ENCODE data around the gene TRIM63. TPM values are rescaled to one million over a fixed set of nuclear protein-coding genes. Genes with fewer than 3 reads are reported as not detected.

Gene TRIM63
- total RNA-seq, 1 experiment from 2014 or later: not detected

- Histone ChIP-seq H3K27me3 (replicated peaks; ENCODE audit: control insufficient read depth, insufficient read depth, low read length) (no peaks in the 10 kb centered on the region), H3K4me3 (ENCODE audit: low read depth, low read length) (no peak overlapping the region), H3K9me3 (no peaks in the 10 kb centered on the region), H3K4me1 (peaks cover 79% of the 10 kb centered on the region), H3K36me3 (ENCODE audit: control insufficient read depth, insufficient read depth, low read length) (no peaks in the 10 kb centered on the region)
- Mint-ChIP-seq H3K4me3 (ENCODE audit: unreplicated experiment) (no peak overlapping the region), H3K4me1 (ENCODE audit: low read depth, unreplicated experiment) (peaks cover 25% of the 10 kb centered on the region), H3K9me3 (ENCODE audit: unreplicated experiment) (no peaks in the 10 kb centered on the region), H3K27me3 (ENCODE audit: insufficient read depth, unreplicated experiment) (no peaks in the 10 kb centered on the region), H3K36me3 (ENCODE audit: insufficient read depth, unreplicated experiment) (no peaks in the 10 kb centered on the region), H3K27ac (ENCODE audit: unreplicated experiment) (no peak overlapping the region)
- no peak for TF ChIP-seq CTCF (IDR thresholded peaks at IDR 0.05; ENCODE audit: insufficient read depth in 1 of 2, low read depth in 1 of 2, low read length in 1 of 2, severe bottlenecking in 1 of 2, unreplicated experiment in 1 of 2)
- BruUV-seq (replicated peaks): no TSS peak
- intact Hi-C loops (cut with micrococcal nuclease; ENCODE audit: unreplicated experiment): no loop called here
- ChIA-PET POLR2A (interaction anchor here (0.5 kb wide), 1 partner anchor 60 kb away, joined by 3 read pairs; no protein-coding TSS in a partner anchor), CTCF (no interaction called here)
- DNase-seq: no peak
Measured at GRCh38 chr1:26098602-26099001, 31.2 kb upstream of the TRIM63 start.

- peak; percentile 16 to 38 for DNase-seq
- no peaks in the 10 kb centered on the region for H3K27me3 Mint-ChIP-seq (ENCODE audit: insufficient read depth, unreplicated experiment)
- CTCF ChIA-PET: interaction anchor here (1.0 kb wide), 1 partner anchor 62 kb away, joined by 3 read pairs; no protein-coding TSS in a partner anchor
- intact Hi-C loops (cut with micrococcal nuclease; ENCODE audit: unreplicated experiment): no loop called here
- H3K4me1 Mint-ChIP-seq (ENCODE audit: low read depth, unreplicated experiment): peaks cover 25% of the 10 kb centered on the region
- no peaks in the 10 kb centered on the region for H3K9me3 ChIP-seq
- no peaks in the 10 kb centered on the region for H3K27me3 ChIP-seq (replicated peaks; ENCODE audit: control insufficient read depth, insufficient read depth, low read length)
- no peak overlapping the region for H3K4me3 ChIP-seq (ENCODE audit: low read depth, low read length)
- peaks cover 81% of the 10 kb centered on the region for H3K4me1 ChIP-seq
- no peak for TF ChIP-seq CTCF (IDR thresholded peaks at IDR 0.05; ENCODE audit: insufficient read depth in 1 of 2, low read depth in 1 of 2, low read length in 1 of 2, severe bottlenecking in 1 of 2, unreplicated experiment in 1 of 2)
- peak overlapping the region; percentile 39 for H3K27ac Mint-ChIP-seq (ENCODE audit: unreplicated experiment)
- H3K9me3 Mint-ChIP-seq (ENCODE audit: unreplicated experiment): no peaks in the 10 kb centered on the region
- BruUV-seq (replicated peaks): no TSS peak
- no peaks in the 10 kb centered on the region for H3K36me3 Mint-ChIP-seq (ENCODE audit: insufficient read depth, unreplicated experiment)
- H3K4me3 Mint-ChIP-seq (ENCODE audit: unreplicated experiment): peak overlapping the region; percentile 39
- POLR2A ChIA-PET: no interaction called here
- no peaks in the 10 kb centered on the region for H3K36me3 ChIP-seq (ENCODE audit: control insufficient read depth, insufficient read depth, low read length)
Measured at GRCh38 chr1:26097696-26098095, 30.3 kb upstream of the TRIM63 start.

- Histone ChIP-seq H3K4me1 (peaks cover 71% of the 10 kb centered on the region), H3K4me3 (ENCODE audit: low read depth, low read length) (no peak overlapping the region), H3K9me3 (no peaks in the 10 kb centered on the region), H3K36me3 (ENCODE audit: control insufficient read depth, insufficient read depth, low read length) (no peaks in the 10 kb centered on the region), H3K27me3 (replicated peaks; ENCODE audit: control insufficient read depth, insufficient read depth, low read length) (no peaks in the 10 kb centered on the region)
- Mint-ChIP-seq H3K36me3 (ENCODE audit: insufficient read depth, unreplicated experiment) (no peaks in the 10 kb centered on the region), H3K27ac (ENCODE audit: unreplicated experiment) (no peak overlapping the region), H3K9me3 (ENCODE audit: unreplicated experiment) (no peaks in the 10 kb centered on the region), H3K4me1 (ENCODE audit: low read depth, unreplicated experiment) (peaks cover 25% of the 10 kb centered on the region), H3K4me3 (ENCODE audit: unreplicated experiment) (no peak overlapping the region), H3K27me3 (ENCODE audit: insufficient read depth, unreplicated experiment) (no peaks in the 10 kb centered on the region)
- ChIA-PET CTCF (no interaction called here), POLR2A (no interaction called here)
- DNase-seq: no peak
- intact Hi-C loops (cut with micrococcal nuclease; ENCODE audit: unreplicated experiment): no loop called here
- TF ChIP-seq CTCF (IDR thresholded peaks at IDR 0.05; ENCODE audit: insufficient read depth in 1 of 2, low read depth in 1 of 2, low read length in 1 of 2, severe bottlenecking in 1 of 2, unreplicated experiment in 1 of 2): no peak
- no TSS peak for BruUV-seq (replicated peaks)
Measured at GRCh38 chr1:26096471-26096870, 29.0 kb upstream of the TRIM63 start.
